Neural progenitor cell (in vitro differentiated cells): ENCODE results near the gene MCMBP. TPM values are rescaled to one million over a fixed set of nuclear protein-coding genes. Genes with fewer than 3 reads are reported as not detected.

Experiments
- DNase-seq: peaks from one replicate; pipeline ENCODE4 v3.0.0-alpha.2; 2016; ENCODE audit warnings: low spot score
- H2AFZ ChIP-seq: fragments of 200-600 bp; sonication (generic); replicated peaks from 2 replicates; pipeline ENCODE4 v1.6.1; 2016; ENCODE audit warnings: antibody characterized with exemption
- H3F3A ChIP-seq: fragments of 200-600 bp; sonication (generic); 2 replicates; pipeline ENCODE4 v1.6.1; 2016; ENCODE audit warnings: antibody characterized with exemption, low read depth
- H3K27ac ChIP-seq: fragments of 200-600 bp; sonication (generic); 2 replicates; pipeline ENCODE4 v1.5.1; 2016; ENCODE audit warnings: mild to moderate bottlenecking
- H3K27me3 ChIP-seq: fragments of 200-600 bp; sonication (generic); 2 replicates; pipeline ENCODE4 v1.6.1; 2016; ENCODE audit warnings: mild to moderate bottlenecking, moderate library complexity
- H3K36me3 ChIP-seq: fragments of 200-600 bp; sonication (generic); 2 replicates; pipeline ENCODE4 v1.5.1; 2016
- H3K4me1 ChIP-seq: fragments of 200-600 bp; sonication (generic); 2 replicates; pipeline ENCODE4 v1.6.1; 2016; ENCODE audit warnings: mixed run types
- H3K4me2 ChIP-seq: fragments of 200-600 bp; sonication (generic); 2 replicates; pipeline ENCODE4 v1.6.1; 2016
- H3K4me3 ChIP-seq: fragments of 200-600 bp; sonication (generic); 2 replicates; pipeline ENCODE4 v1.5.1; 2016
- H3K79me2 ChIP-seq: fragments of 200-600 bp; sonication (generic); 2 replicates; pipeline ENCODE4 v1.6.1; 2016; ENCODE audit warnings: low read depth
- H3K9ac ChIP-seq: fragments of 200-600 bp; sonication (generic); 2 replicates; pipeline ENCODE4 v1.6.1; 2016
- H3K9me3 ChIP-seq: fragments of 200-600 bp; sonication (generic); 2 replicates; pipeline ENCODE4 v1.5.1; 2016; ENCODE audit warnings: low read depth
- H4K20me1 ChIP-seq: fragments of 200-600 bp; sonication (generic); 2 replicates; pipeline ENCODE4 v1.6.1; 2016; ENCODE audit warnings: low read depth
- H3K27ac Mint-ChIP-seq: 3 replicates; pipeline ENCODE4 v1.8.0; 2021; ENCODE audit warnings: mixed read lengths
- H3K27me3 Mint-ChIP-seq: 2 replicates; pipeline ENCODE4 v1.8.0; 2022; ENCODE audit warnings: low read depth, mild to moderate bottlenecking, inconsistent platforms, moderate library complexity, mixed read lengths; ENCODE audit not compliant: insufficient read depth
- H3K36me3 Mint-ChIP-seq: 3 replicates; pipeline ENCODE4 v1.8.0; 2021; ENCODE audit warnings: mixed read lengths
- H3K4me1 Mint-ChIP-seq: 3 replicates; pipeline ENCODE4 v1.8.0; 2021; ENCODE audit warnings: mixed read lengths
- H3K4me3 Mint-ChIP-seq: 3 replicates; pipeline ENCODE4 v1.8.0; 2021; ENCODE audit warnings: mild to moderate bottlenecking, moderate library complexity, mixed read lengths
- H3K9me3 Mint-ChIP-seq: 3 replicates; pipeline ENCODE4 v1.8.0; 2020; ENCODE audit warnings: mixed read lengths
- CTCF ChIP-seq: fragments of 200-600 bp; sonication (generic); IDR thresholded peaks from 2 replicates; pipeline ENCODE4 v1.5.1; 2017; ENCODE audit warnings: antibody characterized with exemption, mild to moderate bottlenecking
- EZH2 ChIP-seq: fragments of 200-600 bp; sonication (generic); IDR thresholded peaks from 2 replicates; pipeline ENCODE4 v1.6.1; 2017; ENCODE audit warnings: antibody characterized with exemption, mild to moderate bottlenecking, moderate library complexity
- EZH2phosphoT487 ChIP-seq: fragments of 200-600 bp; sonication (generic); IDR thresholded peaks from 2 replicates; pipeline ENCODE4 v1.6.1; 2017; ENCODE audit warnings: antibody characterized with exemption
- total RNA-seq: library from RNA; depleted of rRNA; stranded (reverse); fragments of >200 nt; gene quantifications from 2 replicates; pipeline ENCODE4 v1.2.3, GENCODE V29; 2015; ENCODE audit warnings: low replicate concordance

Gene MCMBP
- total RNA-seq, 1 donor from 2014 or later: 86.3 TPM

- Histone ChIP-seq H3K79me2 (no peaks in the 10 kb centered on the region), H3K4me1 (peaks cover 30% of the 10 kb centered on the region), H4K20me1 (no peaks in the 10 kb centered on the region), H3K27ac (peak overlapping the region; percentile 59), H2AFZ (no peak overlapping the region), H3K4me2 (peak overlapping the region; percentile 59), H3F3A (peaks cover 9% of the 10 kb centered on the region), H3K27me3 (no peaks in the 10 kb centered on the region), H3K4me3 (peak overlapping the region; percentile 5), H3K9ac (no peak overlapping the region), H3K9me3 (no peaks in the 10 kb centered on the region), H3K36me3 (no peaks in the 10 kb centered on the region)
- Mint-ChIP-seq H3K4me3 (no peak overlapping the region), H3K4me1 (peaks cover 34% of the 10 kb centered on the region), H3K9me3 (no peaks in the 10 kb centered on the region), H3K27me3 (peaks cover 4% of the 10 kb centered on the region), H3K36me3 (peaks cover 4% of the 10 kb centered on the region), H3K27ac (peak overlapping the region; percentile 16)
- DNase-seq: peak; percentile 76
- TF ChIP-seq EZH2phosphoT487: no peak
- no peak for TF ChIP-seq CTCF
- TF ChIP-seq EZH2: no peak
Measured at GRCh38 chr10:119786117-119786769, 86.4 kb downstream of the MCMBP start.

- no peak overlapping the region for H3K27ac ChIP-seq
- no peaks in the 10 kb centered on the region for H3K27me3 ChIP-seq
- peaks cover 4% of the 10 kb centered on the region for H3K27me3 Mint-ChIP-seq
- H3K27ac Mint-ChIP-seq: no peak overlapping the region
- H3K36me3 ChIP-seq: no peaks in the 10 kb centered on the region
- TF ChIP-seq CTCF (no peak), EZH2 (no peak), EZH2phosphoT487 (no peak)
- no peak overlapping the region for H3K4me3 Mint-ChIP-seq
- no peak for DNase-seq
- H3K4me3 ChIP-seq: no peak overlapping the region
- no peaks in the 10 kb centered on the region for H3K9me3 ChIP-seq
- peaks cover 23% of the 10 kb centered on the region for H3K4me1 ChIP-seq
- H3K9ac ChIP-seq: no peak overlapping the region
- H3K4me1 Mint-ChIP-seq: peaks cover 21% of the 10 kb centered on the region
- H3K9me3 Mint-ChIP-seq: no peaks in the 10 kb centered on the region
- H3K36me3 Mint-ChIP-seq: peaks cover 5% of the 10 kb centered on the region
- H2AFZ ChIP-seq: no peak overlapping the region
- H3K79me2 ChIP-seq: no peaks in the 10 kb centered on the region
- no peaks in the 10 kb centered on the region for H4K20me1 ChIP-seq
- peaks cover 6% of the 10 kb centered on the region for H3F3A ChIP-seq
- no peak overlapping the region for H3K4me2 ChIP-seq
Measured at GRCh38 chr10:119784340-119785067, 88.1 kb downstream of the MCMBP start.

- no peak for DNase-seq
- Histone ChIP-seq H3K27me3 (no peaks in the 10 kb centered on the region), H3F3A (peaks cover 6% of the 10 kb centered on the region), H3K4me2 (no peak overlapping the region), H3K9me3 (no peaks in the 10 kb centered on the region), H2AFZ (no peak overlapping the region), H3K79me2 (no peaks in the 10 kb centered on the region), H3K9ac (no peak overlapping the region), H3K4me3 (no peak overlapping the region), H3K36me3 (no peaks in the 10 kb centered on the region), H4K20me1 (no peaks in the 10 kb centered on the region), H3K27ac (no peak overlapping the region), H3K4me1 (peaks cover 23% of the 10 kb centered on the region)
- Mint-ChIP-seq H3K9me3 (no peaks in the 10 kb centered on the region), H3K36me3 (peaks cover 5% of the 10 kb centered on the region), H3K4me1 (peaks cover 20% of the 10 kb centered on the region), H3K4me3 (no peak overlapping the region), H3K27me3 (peaks cover 4% of the 10 kb centered on the region), H3K27ac (no peak overlapping the region)
- TF ChIP-seq EZH2: no peak
- no peak for TF ChIP-seq CTCF
- no peak for TF ChIP-seq EZH2phosphoT487
Measured at GRCh38 chr10:119783665-119784027, 89.0 kb downstream of the MCMBP start.
